KOPT-K1 (cell line): ENCODE data around the gene SEPTIN12.
"Not testable (repeated sequence)": the region's sequence is repeated elsewhere in the genome, so short reads cannot be mapped to it uniquely, and the experiment has no call there.

Experiments
- H3K27ac ChIP-seq: fragments of 200-600 bp; sonication (generic); 2 replicates; pipeline ENCODE4 v1.5.1; 2016; ENCODE audit warnings: antibody characterized with exemption, mild to moderate bottlenecking, low read depth, low read length; ENCODE audit not compliant: poor library complexity, severe bottlenecking
- H3K36me3 ChIP-seq: fragments of 200-600 bp; sonication (generic); 2 replicates; pipeline ENCODE4 v1.5.1; 2017; ENCODE audit warnings: antibody characterized with exemption, mild to moderate bottlenecking, low read length, moderate library complexity; ENCODE audit not compliant: insufficient read depth
- H3K9me3 ChIP-seq: fragments of 200-600 bp; sonication (generic); 2 replicates; pipeline ENCODE4 v1.5.1; 2017; ENCODE audit warnings: antibody characterized with exemption, low read length, mild to moderate bottlenecking; ENCODE audit not compliant: insufficient read depth, poor library complexity, severe bottlenecking

The SEPTIN12 gene

DNA sequence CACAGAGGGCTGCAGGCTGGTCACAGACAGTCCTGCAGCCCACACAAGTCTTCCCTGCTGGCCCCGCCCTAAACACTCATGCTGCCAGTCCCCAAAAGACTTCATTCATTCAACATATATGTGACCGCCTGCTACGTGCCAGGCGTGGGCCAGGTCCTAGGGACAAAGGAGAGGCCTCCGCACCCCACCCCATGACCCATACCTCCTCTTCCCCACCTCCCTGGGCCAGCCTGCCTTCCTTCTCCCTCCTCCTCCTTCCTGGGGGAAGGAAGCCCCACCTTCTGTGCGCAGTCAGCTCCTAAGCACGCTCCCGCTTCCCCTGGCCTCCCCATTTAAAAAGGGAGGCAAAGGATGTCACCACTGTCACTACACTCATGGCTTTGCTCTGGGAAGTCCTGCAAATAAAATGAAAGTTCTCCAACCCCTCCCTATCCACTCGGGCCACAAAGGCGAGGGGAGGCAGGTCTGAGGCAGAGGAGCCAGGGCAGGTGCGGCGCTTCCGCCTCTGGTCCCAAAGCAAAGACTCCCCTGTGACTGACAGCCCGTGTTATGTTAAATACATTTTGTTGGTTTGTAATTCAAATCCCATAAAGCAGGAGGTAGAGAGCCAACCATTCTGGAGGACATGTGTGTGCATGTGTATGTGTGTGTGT, 44.8 kb downstream of the SEPTIN12 start:
- Histone ChIP-seq H3K36me3 (no peaks in the 10 kb centered on the region), H3K9me3 (no peaks in the 10 kb centered on the region), H3K27ac (no peak overlapping the region)

DNA sequence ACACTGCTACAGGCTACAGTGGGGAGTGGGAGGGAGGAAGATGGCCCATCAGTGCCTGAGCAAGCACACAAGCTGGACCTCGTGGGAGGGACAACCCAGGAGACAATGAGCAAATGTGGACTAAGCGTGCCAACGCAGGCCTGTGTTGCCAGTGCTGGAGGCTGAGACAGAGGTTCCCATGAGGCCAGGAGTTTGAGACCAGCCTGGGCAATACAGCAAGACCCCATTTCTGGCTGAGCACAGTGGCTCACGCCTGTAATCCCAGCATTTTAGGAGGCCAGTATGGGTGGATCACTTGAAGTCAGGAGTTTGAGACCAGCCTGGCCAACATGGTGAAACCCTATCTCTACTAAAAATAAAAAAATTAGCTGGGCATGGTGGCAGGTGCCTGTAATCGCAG, 49.8 kb downstream of the SEPTIN12 start:
- not testable (repeated sequence) for H3K9me3 ChIP-seq, H3K27ac ChIP-seq, H3K36me3 ChIP-seq

DNA sequence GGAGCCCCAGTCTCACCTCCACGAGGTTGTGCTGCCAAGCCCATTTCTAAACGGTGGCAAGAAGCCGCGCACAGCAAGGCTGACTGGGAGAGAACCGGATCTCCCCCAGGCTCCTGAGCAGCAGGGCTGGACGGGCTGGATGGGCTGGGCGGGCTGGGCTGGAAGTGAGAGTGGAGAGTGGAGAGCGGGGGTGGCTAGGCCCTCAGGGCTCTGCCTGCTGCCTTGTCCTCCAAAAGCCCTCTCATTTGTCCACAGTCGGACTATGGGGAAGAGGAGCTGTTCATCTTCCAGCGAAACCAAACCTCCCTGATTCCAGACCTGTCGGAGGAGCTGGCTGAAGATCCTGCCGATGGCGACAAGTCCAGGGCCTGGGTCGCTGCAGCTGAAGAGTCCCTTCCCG, 50.6 kb downstream of the SEPTIN12 start:
- Histone ChIP-seq H3K27ac (no peak overlapping the region), H3K9me3 (no peaks in the 10 kb centered on the region), H3K36me3 (no peaks in the 10 kb centered on the region)

GRCh38 chr16:4736546-4736945, 51.6 kb downstream of the SEPTIN12 start:
- Histone ChIP-seq H3K9me3 (no peaks in the 10 kb centered on the region), H3K36me3 (no peaks in the 10 kb centered on the region), H3K27ac (no peak overlapping the region)

- peaks cover 7% of the 10 kb centered on the region; the same call in 1 of the 2 replicates for H3K36me3 ChIP-seq
- peak overlapping the region; percentile 77 for H3K27ac ChIP-seq
- H3K9me3 ChIP-seq, result no peaks in the 10 kb centered on the region
Measured at GRCh38 chr16:4734730-4735535, 53.2 kb downstream of the SEPTIN12 start.

DNA sequence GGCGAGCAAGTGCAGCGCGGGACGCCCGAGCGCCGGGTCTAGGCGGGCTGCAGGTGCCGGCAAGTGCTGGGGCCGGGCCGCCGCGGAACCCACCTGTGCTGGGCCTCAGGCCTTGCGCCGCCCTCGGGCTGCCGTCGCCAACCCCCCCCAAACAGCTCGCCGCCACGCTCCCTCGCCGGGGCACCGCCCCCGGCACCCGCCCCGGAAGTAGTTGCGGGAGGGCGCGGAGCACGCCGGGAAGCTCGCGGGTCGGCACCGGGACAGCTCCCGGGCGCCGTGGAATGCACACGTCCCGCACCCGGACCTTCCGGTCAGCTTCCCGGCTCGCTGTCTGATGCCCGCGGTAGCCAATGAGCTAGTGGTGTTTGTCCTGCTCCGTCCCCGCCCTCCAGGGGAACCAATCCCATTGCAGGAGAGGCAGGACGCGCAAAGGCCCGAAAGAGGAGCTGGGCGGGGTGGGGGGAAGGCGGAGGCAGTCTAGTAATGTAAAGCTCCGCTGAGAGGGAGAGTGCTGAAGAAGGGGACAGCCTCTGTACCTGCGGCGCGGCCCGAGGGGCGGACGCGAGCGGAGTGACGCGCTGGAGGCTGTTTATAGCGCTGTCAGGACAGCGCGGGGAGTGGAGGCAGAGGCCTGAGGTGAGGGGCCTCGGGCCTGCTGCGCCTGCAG, 53.9 kb downstream of the SEPTIN12 start, which contains the start of the genes ANKS3 and DNAAF8:
Gene ANKS3, minus strand, starts transcription at position 209 of the 667 bp plus-strand sequence. CDS start 4,122 bp downstream, outside the sequence.
Gene DNAAF8, plus strand, starts transcription at position 475 of the 667 bp plus-strand sequence. CDS start 1,978 bp downstream, outside the sequence.
- no peaks in the 10 kb centered on the region for H3K9me3 ChIP-seq
- H3K27ac ChIP-seq, result peak within 1 kb of the TSS; percentile 77
- H3K36me3 ChIP-seq, result peaks cover 14% of the 10 kb centered on the region; the same call in 1 of the 2 replicates

DNA sequence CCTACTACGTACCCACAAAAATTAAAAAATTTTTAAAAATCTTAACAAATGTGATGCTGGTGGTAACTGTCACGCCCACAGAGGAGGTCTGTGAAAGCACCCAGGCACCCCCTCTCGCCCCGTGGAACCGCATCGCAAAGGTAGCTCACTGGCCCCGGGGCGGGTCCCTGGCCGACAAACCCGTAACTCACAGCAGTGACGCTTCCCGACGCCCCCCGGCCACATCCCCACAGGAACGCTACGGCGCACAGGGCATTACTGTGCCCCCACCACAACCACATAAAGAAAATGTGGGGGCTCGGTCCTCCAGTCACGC, 54.4 kb downstream of the SEPTIN12 start:
- Histone ChIP-seq H3K9me3 (no peaks in the 10 kb centered on the region), H3K27ac (peak overlapping the region; percentile 77), H3K36me3 (peaks cover 18% of the 10 kb centered on the region; the same call in 1 of the 2 replicates)

- H3K27ac ChIP-seq, result peak overlapping the region; percentile 77
- peaks cover 22% of the 10 kb centered on the region; the same call in 1 of the 2 replicates for H3K36me3 ChIP-seq
- H3K9me3 ChIP-seq, result no peaks in the 10 kb centered on the region
Measured at GRCh38 chr16:4733211-4733742, 54.9 kb downstream of the SEPTIN12 start.

- H3K27ac ChIP-seq, result no peak overlapping the region
- no peaks in the 10 kb centered on the region for H3K9me3 ChIP-seq
- H3K36me3 ChIP-seq, result peaks cover 38% of the 10 kb centered on the region; the same call in 1 of the 2 replicates
Measured at GRCh38 chr16:4729876-4730275, 58.3 kb downstream of the SEPTIN12 start.

GRCh38 chr16:4728676-4729075, 59.5 kb downstream of the SEPTIN12 start:
- Histone ChIP-seq H3K36me3 (peaks cover 42% of the 10 kb centered on the region; the same call in 1 of the 2 replicates), H3K27ac (no peak overlapping the region), H3K9me3 (no peaks in the 10 kb centered on the region)
